Peyer's patch (tissue), 4 donors: Measurements from ENCODE around the gene OTOS. TPM values are rescaled to one million over a fixed set of nuclear protein-coding genes. Genes with fewer than 3 reads are reported as not detected.

Experiments
- DNase-seq, 3 donors: peaks; one replicate each; pipeline ENCODE4 v3.0.0-alpha.2; 2017 to 2019
- H3K27ac ChIP-seq, 4 donors: fragments of 200-600 bp; sonication (generic); one replicate each; pipeline ENCODE4 v1.5.1; 2016 to 2019
- H3K27me3 ChIP-seq, 2 donors: fragments of 200-600 bp; sonication (generic); one replicate each; pipeline ENCODE4 v1.5.1; 2019
- H3K36me3 ChIP-seq, 3 donors: fragments of 200-600 bp; sonication (generic); one replicate each; pipeline ENCODE4 v1.5.1; 2016 to 2019
- H3K4me1 ChIP-seq, 4 donors: fragments of 200-600 bp; sonication (generic); one replicate each; pipeline ENCODE4 v1.5.1; 2016 to 2019
- H3K4me3 ChIP-seq, 4 donors: fragments of 200-600 bp; sonication (generic); 1 replicate in 3 of 4; 2 replicates in 1 of 4; pipeline ENCODE4 v1.5.1; 2016 to 2019; ENCODE audit warnings: mild to moderate bottlenecking in 1 of 4
- H3K9me3 ChIP-seq, 4 donors: fragments of 200-600 bp; sonication (generic); one replicate each; pipeline ENCODE4 v1.5.1; 2016 to 2019; ENCODE audit warnings: mild to moderate bottlenecking in 1 of 4
- CTCF ChIP-seq, 6 experiments: fragments of 450-650 bp in 4 of 6; fragments of 200-600 bp in 2 of 6; sonication (generic) in 1 of 6; IDR thresholded peaks; one replicate each; pipeline ENCODE4 v1.5.1; 2017 to 2019; ENCODE audit warnings: antibody characterized with exemption in 6 of 6, mild to moderate bottlenecking in 3 of 6, moderate library complexity in 1 of 6
- POLR2A ChIP-seq, 2 donors: fragments of 450-650 bp; IDR thresholded peaks; one replicate each; pipeline ENCODE4 v1.5.1; 2017; ENCODE audit warnings: antibody characterized with exemption in 2 of 2, mild to moderate bottlenecking in 2 of 2, moderate library complexity in 2 of 2
- total RNA-seq, 4 donors: library from RNA; depleted of rRNA; stranded (reverse); fragments of >200 nt; gene quantifications; one replicate each; pipeline ENCODE4 v1.1.0, GENCODE V29; 2016

Gene OTOS
- total RNA-seq, 4 donors from 2014 or later: not detected

- TF ChIP-seq POLR2A (IDR thresholded peaks at IDR 0.05): no peak
- no peak for TF ChIP-seq CTCF (IDR thresholded peaks at IDR 0.05)
Measured at GRCh38 chr2:240179186-240179815, 38.8 kb upstream of the OTOS start.

DNA sequence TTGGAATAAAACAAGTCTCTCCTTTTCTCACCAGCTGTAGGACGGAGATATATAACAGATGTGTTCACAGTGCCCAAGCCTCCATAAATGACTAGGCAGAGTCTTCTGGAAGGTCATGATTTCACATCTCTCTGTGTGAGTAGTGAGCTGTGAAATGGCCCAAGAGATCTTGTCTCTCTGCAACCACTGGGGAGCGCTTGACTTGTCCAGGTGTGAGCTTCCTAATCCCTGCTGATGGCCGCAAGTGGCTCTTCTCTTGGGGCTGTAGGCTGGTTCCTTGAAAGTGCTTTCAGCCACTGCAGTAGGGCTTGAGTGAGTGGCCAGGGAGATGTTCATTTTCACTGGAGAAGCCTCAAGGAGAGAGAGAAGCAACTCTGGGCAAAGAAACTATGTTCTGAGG, 38.1 kb upstream of the OTOS start:
- Histone ChIP-seq H3K9me3 (no peaks in the 10 kb centered on the region), H3K36me3 (no peaks in the 10 kb centered on the region), H3K27ac (no peak overlapping the region), H3K27me3 (no peaks in the 10 kb centered on the region), H3K4me1 (no peaks in the 10 kb centered on the region), H3K4me3 (no peak overlapping the region)
- no peak for DNase-seq
- no peak for TF ChIP-seq CTCF (IDR thresholded peaks at IDR 0.05)
- TF ChIP-seq POLR2A (IDR thresholded peaks at IDR 0.05): no peak

More at GRCh38 chr2:240179186-240179815, 38.8 kb upstream of the OTOS start:
- DNase-seq: no peak
- Histone ChIP-seq H3K9me3 (no peaks in the 10 kb centered on the region), H3K27ac (no peak overlapping the region), H3K4me3 (no peak overlapping the region), H3K27me3 (no peaks in the 10 kb centered on the region), H3K36me3 (no peaks in the 10 kb centered on the region), H3K4me1 (no peaks in the 10 kb centered on the region)

DNA sequence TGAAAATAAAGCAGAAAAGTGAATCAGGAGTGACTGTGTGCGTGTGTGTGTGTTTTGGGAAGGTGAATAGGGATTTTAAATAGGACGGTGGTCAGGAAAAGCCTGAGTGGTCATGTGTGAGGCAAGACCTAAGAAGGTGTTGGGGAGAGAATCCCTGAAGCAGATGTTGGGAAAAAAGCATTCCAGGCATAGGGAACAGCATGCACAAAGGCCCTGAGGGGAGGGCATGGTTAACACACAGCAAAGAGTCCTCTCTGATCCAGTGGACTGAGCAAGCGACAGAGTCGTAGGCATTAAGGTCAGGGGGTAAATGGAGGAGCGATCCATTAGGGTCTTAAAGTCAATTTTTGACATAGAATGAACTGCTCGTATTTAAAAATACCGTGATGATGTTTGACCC, 34.0 kb upstream of the OTOS start:
- no peak overlapping the region for H3K27ac ChIP-seq

DNA sequence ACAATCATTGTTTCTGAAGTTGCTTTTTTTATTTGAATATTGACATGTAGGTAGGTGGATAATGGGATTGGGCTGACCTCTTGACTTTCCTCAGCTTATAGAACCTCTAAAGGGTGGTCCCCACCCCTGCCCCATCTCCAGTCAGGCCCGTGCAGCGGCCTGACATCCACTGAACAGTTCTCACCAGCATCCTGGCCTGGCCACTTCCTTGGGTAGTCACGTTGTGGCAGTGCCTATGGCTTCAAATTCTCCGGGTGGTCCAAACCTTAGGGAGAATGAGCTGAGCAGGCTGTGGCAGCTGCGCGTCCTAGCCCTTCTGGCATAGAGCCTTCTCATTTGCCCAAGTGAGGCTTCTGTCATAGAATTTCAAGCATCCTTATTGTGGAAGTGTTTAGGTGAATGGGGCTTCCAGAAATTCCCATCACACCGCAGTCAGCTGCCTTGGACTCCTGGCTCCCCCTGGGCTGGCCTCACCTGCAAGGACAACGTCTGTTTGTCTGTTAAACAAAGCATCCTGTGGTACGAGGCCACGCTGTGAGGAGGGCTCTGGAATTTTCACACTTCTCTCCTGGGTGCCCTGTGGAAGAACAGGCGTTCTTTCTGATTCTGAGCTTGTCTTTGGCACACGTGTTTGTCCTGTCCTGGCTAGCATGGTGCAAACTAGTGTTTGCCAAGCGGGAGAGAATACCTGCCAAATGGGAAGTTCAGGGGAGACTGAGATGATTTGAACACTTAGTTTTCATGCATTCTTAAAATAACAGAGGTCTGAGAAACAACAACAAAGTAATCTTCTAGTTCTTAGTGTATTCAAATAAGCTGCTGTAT, 31.8 kb upstream of the OTOS start:
- H3K4me3 ChIP-seq: no peak overlapping the region
- no peaks in the 10 kb centered on the region for H3K36me3 ChIP-seq
- H3K9me3 ChIP-seq: no peaks in the 10 kb centered on the region
- TF ChIP-seq POLR2A (IDR thresholded peaks at IDR 0.05) (no peak), CTCF (IDR thresholded peaks at IDR 0.05) (no peak)
- H3K4me1 ChIP-seq: no peaks in the 10 kb centered on the region
- DNase-seq: no peak
- H3K27ac ChIP-seq: no peak overlapping the region
- no peaks in the 10 kb centered on the region for H3K27me3 ChIP-seq

More for the DNA sequence above, 34.0 kb upstream of the OTOS start:
- Histone ChIP-seq H3K4me3 (no peak overlapping the region), H3K4me1 (no peaks in the 10 kb centered on the region), H3K27me3 (no peaks in the 10 kb centered on the region), H3K36me3 (no peaks in the 10 kb centered on the region), H3K9me3 (no peaks in the 10 kb centered on the region)
- TF ChIP-seq POLR2A (IDR thresholded peaks at IDR 0.05) (no peak), CTCF (IDR thresholded peaks at IDR 0.05) (no peak)
- no peak for DNase-seq

DNA sequence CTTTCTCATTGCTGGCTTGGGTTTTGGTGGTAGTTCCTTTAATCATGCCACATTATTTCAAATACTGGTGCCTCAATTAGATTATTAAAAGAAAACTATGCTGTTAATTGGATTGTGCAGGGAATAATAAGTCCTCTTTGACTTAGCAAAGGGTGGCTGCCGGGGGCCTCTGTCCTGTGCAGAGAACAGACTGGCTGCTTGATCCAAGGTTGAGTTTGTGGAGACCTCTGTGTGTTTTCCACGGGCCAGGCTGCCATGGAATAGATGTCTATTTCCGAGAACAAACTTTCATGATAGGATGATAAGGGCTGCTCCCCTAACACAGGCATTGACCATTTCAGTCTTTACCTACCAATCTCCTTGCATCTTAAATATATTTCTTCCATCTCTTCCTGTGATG, 30.4 kb upstream of the OTOS start:
- H3K36me3 ChIP-seq: no peaks in the 10 kb centered on the region
- no peak overlapping the region for H3K4me3 ChIP-seq
- H3K27me3 ChIP-seq: no peaks in the 10 kb centered on the region
- H3K27ac ChIP-seq: no peak overlapping the region
- no peaks in the 10 kb centered on the region for H3K9me3 ChIP-seq
- TF ChIP-seq CTCF (IDR thresholded peaks at IDR 0.05): no peak
- H3K4me1 ChIP-seq: no peaks in the 10 kb centered on the region
- DNase-seq: no peak
